HFFc6 (cell line): ENCODE results near the gene SNX25. TPM values are rescaled to one million over a fixed set of nuclear protein-coding genes. Genes with fewer than 3 reads are reported as not detected.

ENCODE experiments used
- DNase-seq: peaks from one replicate; pipeline ENCODE4 v3.0.0-alpha.2; 2018
- H3K27ac Mint-ChIP-seq: 2 replicates; pipeline ENCODE4 v1.8.0; 2020; ENCODE audit warnings: mild to moderate bottlenecking, mixed read lengths
- H3K27me3 Mint-ChIP-seq: 2 replicates; pipeline ENCODE4 v1.8.0; 2021; ENCODE audit warnings: mild to moderate bottlenecking, moderate library complexity, mixed read lengths; ENCODE audit not compliant: insufficient read depth
- H3K36me3 Mint-ChIP-seq: 2 replicates; pipeline ENCODE4 v1.8.0; 2021; ENCODE audit warnings: low read depth, mixed read lengths
- H3K4me1 Mint-ChIP-seq: 2 replicates; pipeline ENCODE4 v1.8.0; 2020; ENCODE audit warnings: low read depth, mixed read lengths
- H3K4me3 Mint-ChIP-seq: 2 replicates; pipeline ENCODE4 v1.8.0; 2020; ENCODE audit warnings: mild to moderate bottlenecking, moderate library complexity, mixed read lengths
- H3K9me3 Mint-ChIP-seq: 2 replicates; pipeline ENCODE4 v1.8.0; 2020; ENCODE audit warnings: mild to moderate bottlenecking, mixed read lengths
- total RNA-seq, 6 experiments: library from RNA; stranded (reverse); fragmentation: NEBNext Ultra II Directional; extraction: Animal tissue kit (Norgen Biotek cat#: 25700); gene quantifications; 2 replicates in 1 of 6; 3 replicates in 5 of 6; pipeline ENCODE4 v1.2.3, GENCODE V29; 2021
- TF ChIP-seq, protein P1 (sequence below): fragments of 200-600 bp; sonication (generic); IDR thresholded peaks from 2 replicates; pipeline ENCODE4 v1.5.0; 2021; ENCODE audit warnings: antibody characterized with exemption, mild to moderate bottlenecking

Gene SNX25
- total RNA-seq, 6 experiments from 2014 or later = 19.4 to 40.2 (median 24.8) TPM

DNA sequence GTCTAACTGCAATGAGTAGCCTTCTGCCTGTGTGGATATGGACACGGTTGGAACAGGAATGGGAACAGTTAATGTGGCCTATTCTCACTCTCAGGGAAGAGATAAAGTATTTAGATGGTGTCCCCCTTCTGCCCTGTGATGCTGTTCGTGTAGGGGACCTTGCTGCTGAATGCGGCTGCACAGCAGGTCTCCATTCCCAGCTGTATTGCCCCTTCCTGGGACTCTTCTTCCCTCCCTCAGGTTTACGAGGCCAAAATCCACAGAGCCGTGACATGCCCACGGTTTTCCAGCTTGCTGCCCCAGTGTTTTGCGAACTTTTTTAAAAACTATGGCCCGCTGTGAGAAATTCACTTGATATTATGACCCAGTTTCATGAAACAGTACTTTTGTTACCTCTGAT lies 50.3 kb downstream of the SNX25 start:
- TF ChIP-seq, protein P1, sequence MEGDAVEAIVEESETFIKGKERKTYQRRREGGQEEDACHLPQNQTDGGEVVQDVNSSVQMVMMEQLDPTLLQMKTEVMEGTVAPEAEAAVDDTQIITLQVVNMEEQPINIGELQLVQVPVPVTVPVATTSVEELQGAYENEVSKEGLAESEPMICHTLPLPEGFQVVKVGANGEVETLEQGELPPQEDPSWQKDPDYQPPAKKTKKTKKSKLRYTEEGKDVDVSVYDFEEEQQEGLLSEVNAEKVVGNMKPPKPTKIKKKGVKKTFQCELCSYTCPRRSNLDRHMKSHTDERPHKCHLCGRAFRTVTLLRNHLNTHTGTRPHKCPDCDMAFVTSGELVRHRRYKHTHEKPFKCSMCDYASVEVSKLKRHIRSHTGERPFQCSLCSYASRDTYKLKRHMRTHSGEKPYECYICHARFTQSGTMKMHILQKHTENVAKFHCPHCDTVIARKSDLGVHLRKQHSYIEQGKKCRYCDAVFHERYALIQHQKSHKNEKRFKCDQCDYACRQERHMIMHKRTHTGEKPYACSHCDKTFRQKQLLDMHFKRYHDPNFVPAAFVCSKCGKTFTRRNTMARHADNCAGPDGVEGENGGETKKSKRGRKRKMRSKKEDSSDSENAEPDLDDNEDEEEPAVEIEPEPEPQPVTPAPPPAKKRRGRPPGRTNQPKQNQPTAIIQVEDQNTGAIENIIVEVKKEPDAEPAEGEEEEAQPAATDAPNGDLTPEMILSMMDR = no peak
- no peak for DNase-seq
- H3K4me1 Mint-ChIP-seq = peaks cover 41% of the 10 kb centered on the region
- no peak overlapping the region for H3K27ac Mint-ChIP-seq
- no peaks in the 10 kb centered on the region; the same call in 1 of the 2 replicates for H3K27me3 Mint-ChIP-seq
- H3K4me3 Mint-ChIP-seq = no peak overlapping the region
- 0 out of 2 replicates have a peak, but pooled peaks cover 5% of the 10 kb centered on the region for H3K36me3 Mint-ChIP-seq
- H3K9me3 Mint-ChIP-seq = no peaks in the 10 kb centered on the region

DNA sequence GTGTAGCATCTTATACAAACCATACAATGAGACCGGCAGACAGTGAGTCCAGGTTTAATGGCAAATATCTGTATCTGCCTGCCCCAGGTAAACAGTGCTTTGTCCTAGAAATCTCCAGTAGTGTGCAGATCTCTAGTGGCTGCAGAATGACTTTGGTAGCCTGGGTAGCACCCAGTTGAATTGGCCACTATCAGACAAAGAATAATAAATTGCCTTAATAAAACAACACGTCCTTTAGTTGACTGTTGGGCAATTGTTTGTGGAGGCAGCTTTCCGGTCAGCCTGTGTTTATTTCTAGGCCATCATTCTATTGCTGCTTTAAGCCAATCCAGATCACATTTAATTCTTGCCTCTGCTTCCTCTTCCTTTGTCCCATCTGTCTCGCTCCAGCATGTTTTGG lies 52.5 kb downstream of the SNX25 start:
- H3K4me1 Mint-ChIP-seq = peaks cover 41% of the 10 kb centered on the region
- H3K27me3 Mint-ChIP-seq = no peaks in the 10 kb centered on the region; the same call in 1 of the 2 replicates
- H3K27ac Mint-ChIP-seq = no peak overlapping the region
- no peaks in the 10 kb centered on the region for H3K9me3 Mint-ChIP-seq
- no peak for DNase-seq
- H3K4me3 Mint-ChIP-seq = no peak overlapping the region
- 0 out of 2 replicates have a peak, but pooled peaks cover 2% of the 10 kb centered on the region for H3K36me3 Mint-ChIP-seq
- TF ChIP-seq, protein P1 = no peak

DNA sequence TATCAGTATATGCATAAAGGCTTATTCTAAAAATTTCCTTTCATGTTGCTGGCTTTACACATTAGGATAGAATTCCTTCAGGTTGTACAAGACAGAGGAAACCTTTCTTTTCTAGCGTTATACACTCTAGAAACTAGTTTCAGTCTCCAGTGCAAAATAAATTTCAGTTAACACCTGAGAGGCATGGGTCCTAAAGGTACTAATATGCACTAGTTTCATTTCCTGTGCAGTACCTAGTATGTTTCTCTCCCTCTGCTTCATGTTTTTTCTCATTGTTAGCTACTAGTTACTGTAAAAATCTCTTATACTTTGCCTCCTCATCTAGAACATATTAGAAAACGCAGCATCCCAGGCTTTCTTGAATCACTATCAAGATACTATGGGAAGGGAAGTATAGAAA lies 54.0 kb downstream of the SNX25 start:
- no peak for DNase-seq
- Mint-ChIP-seq H3K27ac (no peak overlapping the region), H3K4me3 (no peak overlapping the region), H3K4me1 (peaks cover 44% of the 10 kb centered on the region), H3K36me3 (peaks cover 7% of the 10 kb centered on the region), H3K27me3 (no peaks in the 10 kb centered on the region; the same call in 1 of the 2 replicates), H3K9me3 (no peaks in the 10 kb centered on the region)
- TF ChIP-seq, protein P1 = no peak

DNA sequence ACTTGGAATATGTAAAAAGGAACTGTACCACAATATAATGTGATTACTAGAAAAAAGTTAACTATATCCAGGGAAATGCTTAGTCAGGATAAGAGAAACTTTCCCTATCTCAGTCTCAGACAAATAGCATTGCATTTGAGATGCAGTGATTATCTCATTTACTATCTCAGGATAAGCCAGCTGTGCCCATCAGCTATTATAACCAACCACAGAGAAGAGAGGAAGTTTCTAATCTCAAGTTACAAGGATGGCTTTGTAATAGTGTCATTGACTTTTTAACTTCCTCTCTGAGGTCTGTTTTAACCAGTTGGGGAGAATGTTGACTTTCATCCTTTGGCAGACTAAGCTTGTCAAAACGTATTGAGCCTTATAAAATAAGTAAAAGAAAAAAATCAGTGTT lies 56.5 kb downstream of the SNX25 start:
- no peaks in the 10 kb centered on the region for H3K27me3 Mint-ChIP-seq
- H3K4me3 Mint-ChIP-seq = no peak overlapping the region
- DNase-seq = peak; percentile 88
- TF ChIP-seq, protein P1 = no peak
- H3K27ac Mint-ChIP-seq = peak overlapping the region; percentile 48
- no peaks in the 10 kb centered on the region for H3K9me3 Mint-ChIP-seq
- H3K36me3 Mint-ChIP-seq = peaks cover 18% of the 10 kb centered on the region
- H3K4me1 Mint-ChIP-seq = peaks cover 51% of the 10 kb centered on the region

DNA sequence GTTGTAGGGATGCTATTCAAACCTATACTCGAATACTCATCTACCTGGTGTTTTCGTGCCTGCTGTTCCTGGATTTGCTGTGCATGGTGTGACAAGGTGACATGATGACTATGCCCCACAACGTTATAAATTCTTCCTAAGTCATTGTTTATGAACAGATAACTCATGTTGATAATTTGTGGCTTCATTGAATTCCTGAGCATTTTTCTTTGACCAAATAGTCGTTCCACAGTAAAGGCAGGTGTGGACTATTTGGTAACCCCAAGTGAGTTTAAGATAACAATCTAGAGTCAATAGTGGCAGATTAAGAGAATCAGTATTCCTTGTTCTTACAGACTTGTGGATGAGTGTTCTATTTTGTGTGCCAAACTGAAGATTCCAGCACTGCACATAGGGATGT lies 59.9 kb downstream of the SNX25 start:
- TF ChIP-seq, protein P1 = no peak
- DNase-seq = no peak
- Mint-ChIP-seq H3K27ac (no peak overlapping the region), H3K36me3 (peaks cover 35% of the 10 kb centered on the region), H3K27me3 (no peaks in the 10 kb centered on the region; the same call in 1 of the 2 replicates), H3K9me3 (no peaks in the 10 kb centered on the region), H3K4me1 (peaks cover 61% of the 10 kb centered on the region), H3K4me3 (no peak overlapping the region)

GRCh38 chr4:185270037-185270436 lies 60.6 kb downstream of the SNX25 start:
- TF ChIP-seq, protein P1 = no peak
- Mint-ChIP-seq H3K4me1 (peaks cover 68% of the 10 kb centered on the region), H3K27me3 (no peaks in the 10 kb centered on the region; the same call in 1 of the 2 replicates), H3K4me3 (no peak overlapping the region), H3K27ac (no peak overlapping the region), H3K36me3 (peaks cover 35% of the 10 kb centered on the region), H3K9me3 (no peaks in the 10 kb centered on the region)
- DNase-seq = no peak
